ENCODE data around the gene CFAP46. TPM values are rescaled to one million over a fixed set of nuclear protein-coding genes. Genes with fewer than 3 reads are reported as not detected.

The CFAP46 gene
- total RNA-seq, 2 experiments from 2014 or later = not detected

GRCh38 chr10:132910901-132911785 lies 31.2 kb downstream of the CFAP46 start:
- H3K27me3 ChIP-seq (ENCODE audit: control insufficient read depth in 1 of 2, insufficient read depth in 2 of 2, low read length in 2 of 2) = no peaks in the 10 kb centered on the region
- POLR2A ChIA-PET = no interaction called here
- TF ChIP-seq CTCF (IDR thresholded peaks at IDR 0.05) = no peak
- DNase-seq (peak in 1 of 14 experiments; percentile 4), ATAC-seq (ENCODE audit: poor library complexity) (no peak)
- H3K4me3 Mint-ChIP-seq = no peak overlapping the region
- H3K27me3 Mint-ChIP-seq = no peaks in the 10 kb centered on the region
- H3K9me3 ChIP-seq (ENCODE audit: control insufficient read depth in 1 of 2, insufficient read depth in 1 of 2, low read length in 2 of 2) = peaks cover 0 to 25% of the 10 kb centered on the region in 2 experiments
- H3K9me3 Mint-ChIP-seq = no peaks in the 10 kb centered on the region
- H3K27ac ChIP-seq (ENCODE audit: low read depth in 1 of 2, low read length in 2 of 2) = no peak overlapping the region
- no peaks in the 10 kb centered on the region for H3K36me3 Mint-ChIP-seq (ENCODE audit: low read depth)
- no peak overlapping the region for H3K27ac Mint-ChIP-seq
- H3K36me3 ChIP-seq (ENCODE audit: insufficient read depth, low read length) = no peaks in the 10 kb centered on the region
- intact Hi-C loops (cut with DNase I, micrococcal nuclease) = no loop called here
- CTCF ChIA-PET = no interaction called here
- H3K4me1 ChIP-seq (ENCODE audit: insufficient read depth, low read length) = no peaks in the 10 kb centered on the region
- no peaks in the 10 kb centered on the region for H3K4me1 Mint-ChIP-seq (ENCODE audit: low read depth)
- H3K4me3 ChIP-seq (ENCODE audit: low read length) = no peak overlapping the region

- Histone ChIP-seq H3K4me3 (ENCODE audit: low read length) (no peak overlapping the region), H3K9me3 (ENCODE audit: control insufficient read depth in 1 of 2, insufficient read depth in 1 of 2, low read length in 2 of 2) (peaks cover 0 to 32% of the 10 kb centered on the region in 2 experiments), H3K27me3 (ENCODE audit: control insufficient read depth in 1 of 2, insufficient read depth in 2 of 2, low read length in 2 of 2) (no peaks in the 10 kb centered on the region), H3K4me1 (ENCODE audit: insufficient read depth, low read length) (no peaks in the 10 kb centered on the region), H3K27ac (ENCODE audit: low read depth in 1 of 2, low read length in 2 of 2) (no peak overlapping the region), H3K36me3 (ENCODE audit: insufficient read depth, low read length) (no peaks in the 10 kb centered on the region)
- intact Hi-C loops (cut with DNase I, micrococcal nuclease) = no loop called here
- H3K9me3 Mint-ChIP-seq = no peaks in the 10 kb centered on the region
- no peaks in the 10 kb centered on the region for H3K4me1 Mint-ChIP-seq (ENCODE audit: low read depth)
- ChIA-PET POLR2A (no interaction called here), CTCF (no interaction called here)
- ATAC-seq (ENCODE audit: poor library complexity) (no peak), DNase-seq (peak in 1 of 14 experiments; percentile 2)
- H3K36me3 Mint-ChIP-seq (ENCODE audit: low read depth) = no peaks in the 10 kb centered on the region
- no peak overlapping the region for H3K4me3 Mint-ChIP-seq
- no peak for TF ChIP-seq CTCF (IDR thresholded peaks at IDR 0.05)
- no peaks in the 10 kb centered on the region for H3K27me3 Mint-ChIP-seq
- H3K27ac Mint-ChIP-seq = no peak overlapping the region
Observed at GRCh38 chr10:132910186-132910880, 32.0 kb downstream of the CFAP46 start.

- peaks cover 5% of the 10 kb centered on the region for H3K27me3 Mint-ChIP-seq
Observed at GRCh38 chr10:132909491-132910071, 32.8 kb downstream of the CFAP46 start.

More at GRCh38 chr10:132909491-132910071, 32.8 kb downstream of the CFAP46 start:
- Mint-ChIP-seq H3K4me1 (ENCODE audit: low read depth) (no peaks in the 10 kb centered on the region), H3K9me3 (no peaks in the 10 kb centered on the region), H3K36me3 (ENCODE audit: low read depth) (no peaks in the 10 kb centered on the region), H3K27ac (no peak overlapping the region), H3K4me3 (no peak overlapping the region)
- H3K4me3 ChIP-seq (ENCODE audit: low read length) = no peak overlapping the region
- TF ChIP-seq CTCF (IDR thresholded peaks at IDR 0.05) = no peak
- CTCF ChIA-PET = no interaction called here
- H3K9me3 ChIP-seq (ENCODE audit: control insufficient read depth in 1 of 2, insufficient read depth in 1 of 2, low read length in 2 of 2) = peaks cover 0 to 36% of the 10 kb centered on the region in 2 experiments
- no peaks in the 10 kb centered on the region for H3K36me3 ChIP-seq (ENCODE audit: insufficient read depth, low read length)
- no peak for ATAC-seq (ENCODE audit: poor library complexity)
- DNase-seq = peak in 1 of 14 experiments; percentile 2
- no peaks in the 10 kb centered on the region for H3K27me3 ChIP-seq (ENCODE audit: control insufficient read depth in 1 of 2, insufficient read depth in 2 of 2, low read length in 2 of 2)
- intact Hi-C loops (cut with DNase I, micrococcal nuclease) = no loop called here
- H3K27ac ChIP-seq (ENCODE audit: low read depth in 1 of 2, low read length in 2 of 2) = no peak overlapping the region
- POLR2A ChIA-PET = no interaction called here
- H3K4me1 ChIP-seq (ENCODE audit: insufficient read depth, low read length) = no peaks in the 10 kb centered on the region
